Peyer's patch (tissue), 4 donors: Measurements from ENCODE around the gene RAE1.

ENCODE experiments used
- CTCF ChIP-seq, 6 experiments: fragments of 450-650 bp in 4 of 6; fragments of 200-600 bp in 2 of 6; sonication (generic) in 1 of 6; IDR thresholded peaks; one replicate each; pipeline ENCODE4 v1.5.1; 2017 to 2019; ENCODE audit warnings: antibody characterized with exemption in 6 of 6, mild to moderate bottlenecking in 3 of 6, moderate library complexity in 1 of 6
- POLR2A ChIP-seq, 2 donors: fragments of 450-650 bp; IDR thresholded peaks; one replicate each; pipeline ENCODE4 v1.5.1; 2017; ENCODE audit warnings: antibody characterized with exemption in 2 of 2, mild to moderate bottlenecking in 2 of 2, moderate library complexity in 2 of 2

GRCh38 chr20:57315083-57315975 is 35.7 kb upstream of the RAE1 start:
- no peak for TF ChIP-seq CTCF (IDR thresholded peaks at IDR 0.05)
- TF ChIP-seq POLR2A (IDR thresholded peaks at IDR 0.05), result no peak
